ENCODE results near the gene PPP1R14D. TPM values are rescaled to one million over a fixed set of nuclear protein-coding genes. Genes with fewer than 3 reads are reported as not detected.

The PPP1R14D gene
- total RNA-seq, 2 experiments from 2014 or later: not detected

GRCh38 chr15:40782609-40783227 lies 45.8 kb downstream of the PPP1R14D start:
- peak; percentile 90 for ATAC-seq
- H3K36me3 Mint-ChIP-seq (ENCODE audit: low read depth): peaks cover 8% of the 10 kb centered on the region
- peaks cover 17% of the 10 kb centered on the region for H3K4me1 Mint-ChIP-seq (ENCODE audit: low read depth)
- H3K9me3 Mint-ChIP-seq: no peaks in the 10 kb centered on the region
- no peaks in the 10 kb centered on the region for H3K27me3 Mint-ChIP-seq
- POLR2A ChIA-PET: interaction anchor here (0.5 to 1.9 kb wide), 7 partner anchors 12 to 308 kb away, joined by 3 to 14 read pairs (median 4); partner anchors contain the start of genes C15orf62 and RAD51
- intact Hi-C loops (cut with micrococcal nuclease): loop anchor here (2.0 kb wide), 1 partner anchor 104 kb away; no protein-coding TSS in a partner anchor
- peak; percentile 87 for DNase-seq
- CTCF ChIA-PET: interaction anchor here (0.8 to 3.0 kb wide), 40 partner anchors 9 to 193 kb away, joined by 3 to 32 read pairs (median 4); partner anchors contain the start of genes C15orf62, GCHFR, RAD51 and SPINT1
- TF ChIP-seq CTCF (IDR thresholded peaks at IDR 0.05): peak; percentile 77
- no peak overlapping the region for H3K4me3 Mint-ChIP-seq
- H3K27ac Mint-ChIP-seq: no peak overlapping the region

DNA sequence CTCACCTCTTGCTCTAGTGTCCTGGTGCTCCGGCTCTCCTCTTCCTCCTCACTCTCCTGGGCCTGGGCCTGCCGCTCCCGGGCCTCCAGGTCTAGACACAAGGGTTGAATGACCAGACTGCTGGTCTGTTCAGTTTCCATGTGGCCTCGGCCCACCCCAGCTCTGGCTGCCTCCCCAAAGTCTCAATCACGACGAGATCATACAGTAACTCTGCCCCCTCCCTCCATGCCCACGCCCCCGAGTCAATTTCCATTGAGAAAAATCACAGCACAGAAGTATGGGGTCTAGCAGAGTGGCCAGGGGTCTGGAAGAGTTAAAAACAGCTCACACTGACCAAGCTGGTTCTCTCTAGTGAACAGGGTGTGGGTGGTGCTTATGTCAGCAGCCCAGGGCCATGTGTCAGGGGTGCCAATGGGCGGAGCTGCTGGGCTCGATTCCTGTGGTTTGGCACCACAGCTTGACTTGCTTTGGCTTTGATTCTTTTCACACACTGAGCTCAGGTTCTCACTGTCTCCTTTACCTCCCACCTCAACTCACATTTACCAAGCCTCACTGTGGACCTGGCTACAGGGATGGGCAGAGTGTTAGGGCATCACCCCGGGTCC lies 51.9 kb downstream of the PPP1R14D start:
- POLR2A ChIA-PET: interaction anchor here (1.0 to 1.3 kb wide), 3 partner anchors 12 to 82 kb away, joined by 3 to 5 read pairs (median 4); partner anchors contain the start of genes GCHFR and RAD51
- intact Hi-C loops (cut with micrococcal nuclease): no loop called here
- H3K27me3 Mint-ChIP-seq: no peaks in the 10 kb centered on the region
- peaks cover 13% of the 10 kb centered on the region for H3K36me3 Mint-ChIP-seq (ENCODE audit: low read depth)
- CTCF ChIA-PET: interaction anchor here (0.7 to 2.0 kb wide), 4 partner anchors 9 to 31 kb away, joined by 3 to 8 read pairs (median 4); no protein-coding TSS in a partner anchor
- H3K9me3 Mint-ChIP-seq: no peaks in the 10 kb centered on the region
- H3K4me3 Mint-ChIP-seq: no peak overlapping the region
- DNase-seq (peak; percentile 83), ATAC-seq (peak; percentile 99)
- peaks cover 9% of the 10 kb centered on the region for H3K4me1 Mint-ChIP-seq (ENCODE audit: low read depth)
- peak overlapping the region; percentile 52 for H3K27ac Mint-ChIP-seq
- no peak for TF ChIP-seq CTCF (IDR thresholded peaks at IDR 0.05)

DNA sequence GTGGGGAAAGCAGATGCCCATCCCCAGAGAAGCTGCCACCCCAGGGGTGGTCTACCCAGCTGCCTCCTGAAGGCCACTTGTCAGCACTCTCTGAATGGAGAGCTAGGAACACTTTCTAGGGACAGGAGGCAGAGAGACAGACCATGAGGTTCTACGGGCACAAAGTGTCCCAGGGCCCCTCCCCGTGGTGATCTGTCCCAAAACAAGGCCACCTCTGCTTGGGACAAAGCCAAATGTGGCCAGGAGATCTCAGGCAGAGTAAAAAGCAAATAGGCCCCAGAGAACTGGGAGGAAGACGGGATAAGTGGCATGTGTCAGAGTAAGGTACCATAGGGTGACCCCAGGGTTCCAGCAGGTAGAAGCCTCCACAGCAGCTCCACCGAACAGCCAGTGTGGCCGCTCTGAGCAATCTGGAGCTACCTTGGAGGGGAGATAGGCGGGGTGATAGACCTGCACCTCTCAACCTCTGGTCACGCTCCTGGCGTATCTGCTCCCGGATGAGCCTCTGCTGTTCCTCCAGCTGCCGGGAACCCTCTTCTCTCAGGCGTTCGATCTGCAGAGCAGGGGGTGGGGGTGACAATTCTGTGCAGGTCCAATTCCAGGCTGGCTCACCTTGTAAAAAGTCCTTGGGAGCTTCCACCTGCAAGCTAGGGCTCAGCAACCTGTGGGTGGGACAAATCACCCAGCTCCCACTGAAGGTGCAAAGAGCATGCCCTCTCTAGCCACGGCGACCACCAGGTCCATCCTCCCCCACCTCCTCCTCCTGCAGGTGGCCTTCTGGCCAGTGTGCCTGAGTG lies 52.6 kb downstream of the PPP1R14D start:
- ATAC-seq: no peak
- intact Hi-C loops (cut with micrococcal nuclease): no loop called here
- Mint-ChIP-seq H3K27ac (no peak overlapping the region), H3K27me3 (no peaks in the 10 kb centered on the region), H3K4me3 (no peak overlapping the region), H3K4me1 (ENCODE audit: low read depth) (peaks cover 9% of the 10 kb centered on the region), H3K36me3 (ENCODE audit: low read depth) (peaks cover 13% of the 10 kb centered on the region), H3K9me3 (no peaks in the 10 kb centered on the region)
- POLR2A ChIA-PET: interaction anchor here (1.0 to 1.3 kb wide), 3 partner anchors 12 to 81 kb away, joined by 3 to 5 read pairs (median 4); partner anchors contain the start of genes GCHFR and RAD51
- CTCF ChIA-PET: interaction anchor here (0.7 to 2.0 kb wide), 5 partner anchors 10 to 31 kb away, joined by 3 to 8 read pairs (median 3); no protein-coding TSS in a partner anchor
- DNase-seq: no peak
- TF ChIP-seq CTCF (IDR thresholded peaks at IDR 0.05): no peak

GRCh38 chr15:40775007-40775406 lies 53.5 kb downstream of the PPP1R14D start:
- H3K27ac Mint-ChIP-seq: no peak overlapping the region
- peaks cover 16% of the 10 kb centered on the region for H3K4me1 Mint-ChIP-seq (ENCODE audit: low read depth)
- H3K4me3 Mint-ChIP-seq: no peak overlapping the region
- ATAC-seq: no peak
- H3K36me3 Mint-ChIP-seq (ENCODE audit: low read depth): peaks cover 15% of the 10 kb centered on the region
- no peak for DNase-seq
- no peaks in the 10 kb centered on the region for H3K27me3 Mint-ChIP-seq
- CTCF ChIA-PET: interaction anchor here (1.3 kb wide), 1 partner anchor 15 kb away, joined by 3 read pairs; no protein-coding TSS in a partner anchor
- TF ChIP-seq CTCF (IDR thresholded peaks at IDR 0.05): no peak
- POLR2A ChIA-PET: no interaction called here
- H3K9me3 Mint-ChIP-seq: no peaks in the 10 kb centered on the region
- intact Hi-C loops (cut with micrococcal nuclease): no loop called here
